Endometrial microvascular endothelial cells (primary cell): ENCODE measurements around the gene PFDN1. TPM values are rescaled to one million over a fixed set of nuclear protein-coding genes. Genes with fewer than 3 reads are reported as not detected.

Experiments used
- in situ Hi-C: cut with HindIII; loops from 2 replicates; pipeline ENCODE4 v1.10.0; 2017; ENCODE audit warnings: low sequenced_read_pairs, low pct_unique_long_range_greater_than_20kb; ENCODE audit errors: inconsistent ontology term
- total RNA-seq: library from RNA; depleted of rRNA; stranded (reverse); fragments of >200 nt; gene quantifications from one replicate; pipeline ENCODE4 v1.2.3, GENCODE V29; 2015; ENCODE audit errors: inconsistent ontology term

Gene PFDN1
- total RNA-seq, 1 donor from 2014 or later = 180 TPM

- in situ Hi-C loops = loop anchor here (25.0 kb wide), 1 partner anchor 224 kb away; the partner anchor contains the start of genes APBB3, SLC35A4 and SRA1
These were observed 35.0 kb upstream of the PFDN1 start for GRCh38 chr5:140337880-140338279.

DNA sequence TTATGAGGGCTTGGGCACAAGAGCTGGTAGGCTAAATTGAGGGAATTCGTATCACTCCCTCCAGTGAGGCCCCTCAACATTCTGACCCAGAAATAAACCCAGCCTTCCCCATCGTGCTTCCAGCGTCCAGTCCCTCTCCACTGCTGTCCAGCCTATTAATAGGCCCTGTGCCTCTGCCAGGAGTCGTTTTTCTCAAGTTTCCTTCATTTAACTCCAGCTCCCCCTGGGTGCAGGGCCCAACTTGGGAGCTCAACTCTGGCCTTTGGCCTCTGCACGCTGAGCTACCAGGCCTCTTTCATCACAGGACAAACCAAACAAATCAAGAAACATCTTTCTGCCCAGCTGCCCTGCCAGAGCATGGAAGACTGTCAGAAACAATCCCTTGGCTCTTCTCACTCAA, 33.5 kb upstream of the PFDN1 start:
- in situ Hi-C loops = loop anchor here (25.0 kb wide), 1 partner anchor 226 kb away; the partner anchor contains the start of genes APBB3, SLC35A4 and SRA1

- in situ Hi-C loops = loop anchor here (25.0 kb wide), 1 partner anchor 231 kb away; the partner anchor contains the start of genes APBB3, SLC35A4 and SRA1
These were observed 28.7 kb upstream of the PFDN1 start for GRCh38 chr5:140331638-140332037.

DNA sequence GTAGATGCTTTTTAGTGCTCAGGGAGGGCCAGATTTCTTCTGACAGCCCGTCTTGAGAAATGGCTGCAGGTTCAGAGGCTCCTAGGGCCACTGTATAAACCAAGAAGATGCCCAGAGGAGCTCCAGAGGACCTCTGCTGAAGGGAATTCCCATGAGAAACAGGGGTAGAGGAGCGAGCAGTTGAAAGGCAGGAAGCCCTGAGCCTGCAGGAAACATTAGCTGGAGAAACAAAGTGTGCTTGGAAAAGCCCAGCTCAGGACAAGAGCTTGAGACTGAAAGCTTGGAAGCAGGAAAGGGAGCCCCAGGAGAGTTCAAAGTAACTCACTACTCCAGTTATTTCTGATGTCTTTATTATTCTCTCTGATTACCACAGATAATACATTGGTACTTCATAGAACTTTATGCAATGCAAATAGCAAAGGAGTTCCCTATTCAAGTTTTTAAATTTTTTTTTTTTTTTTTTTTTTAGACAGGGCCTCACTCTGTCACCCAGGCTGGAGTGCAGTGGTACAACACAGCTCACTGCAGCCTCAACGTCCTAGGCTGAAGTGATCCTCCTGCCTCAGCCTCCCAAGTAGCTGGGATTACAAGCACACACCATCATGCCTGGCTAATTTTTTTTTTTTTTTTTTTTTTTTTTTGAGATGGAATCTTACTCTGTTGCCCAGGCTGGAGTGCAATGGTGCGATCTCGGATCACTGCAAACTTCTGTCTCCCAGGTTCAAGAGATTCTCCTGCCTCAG, 27.0 kb upstream of the PFDN1 start:
- in situ Hi-C loops = loop anchor here (25.0 kb wide), 1 partner anchor 232 kb away; the partner anchor contains the start of genes APBB3, SLC35A4 and SRA1

- in situ Hi-C loops = loop anchor here (25.0 kb wide), 1 partner anchor 234 kb away; the partner anchor contains the start of genes APBB3, SLC35A4 and SRA1
These were observed 25.3 kb upstream of the PFDN1 start for GRCh38 chr5:140328036-140328764.

- in situ Hi-C loops = loop anchor here (25.0 kb wide), 1 partner anchor 235 kb away; the partner anchor contains the start of genes APBB3, SLC35A4 and SRA1
These were observed 24.7 kb upstream of the PFDN1 start for GRCh38 chr5:140327589-140327988.

GRCh38 chr5:140325486-140325885, 22.6 kb upstream of the PFDN1 start:
- in situ Hi-C loops = loop anchor here (25.0 kb wide), 1 partner anchor 237 kb away; the partner anchor contains the start of genes APBB3, SLC35A4 and SRA1

DNA sequence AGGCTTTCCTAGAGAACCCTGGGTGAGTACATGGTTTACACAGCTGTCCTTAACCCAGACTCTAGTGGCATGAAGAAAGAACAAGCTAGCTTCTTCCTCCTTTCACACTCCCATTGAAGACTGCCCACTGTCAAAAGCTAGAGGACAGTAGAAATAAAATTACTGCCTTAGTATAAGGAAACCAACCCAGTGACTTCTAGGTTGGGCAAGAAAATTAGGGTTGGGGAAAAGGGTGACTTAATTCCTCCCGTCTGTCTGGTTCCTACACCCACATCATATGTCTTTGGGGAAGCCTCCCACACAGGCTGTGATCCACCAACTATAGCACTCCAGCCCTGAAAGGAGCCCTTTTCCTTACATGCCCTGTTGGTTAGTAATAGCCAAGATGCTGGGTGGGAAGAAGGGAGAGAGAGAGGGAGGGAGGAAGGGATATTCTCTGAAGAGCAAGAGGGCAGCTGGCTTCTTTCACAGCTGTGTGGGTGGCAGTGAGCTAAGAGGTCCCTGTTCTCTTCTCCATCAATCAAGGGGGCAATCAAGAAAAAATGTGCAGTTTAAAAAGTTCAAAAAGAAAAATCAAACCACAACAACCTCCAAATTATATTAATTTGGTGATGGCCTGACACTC, 21.8 kb upstream of the PFDN1 start:
- in situ Hi-C loops = loop anchor here (25.0 kb wide), 1 partner anchor 238 kb away; the partner anchor contains the start of genes APBB3, SLC35A4 and SRA1

GRCh38 chr5:140324041-140324600, 21.2 kb upstream of the PFDN1 start:
- in situ Hi-C loops = no loop called here

- in situ Hi-C loops = no loop called here
These were observed 20.1 kb upstream of the PFDN1 start for GRCh38 chr5:140322751-140323731.

DNA sequence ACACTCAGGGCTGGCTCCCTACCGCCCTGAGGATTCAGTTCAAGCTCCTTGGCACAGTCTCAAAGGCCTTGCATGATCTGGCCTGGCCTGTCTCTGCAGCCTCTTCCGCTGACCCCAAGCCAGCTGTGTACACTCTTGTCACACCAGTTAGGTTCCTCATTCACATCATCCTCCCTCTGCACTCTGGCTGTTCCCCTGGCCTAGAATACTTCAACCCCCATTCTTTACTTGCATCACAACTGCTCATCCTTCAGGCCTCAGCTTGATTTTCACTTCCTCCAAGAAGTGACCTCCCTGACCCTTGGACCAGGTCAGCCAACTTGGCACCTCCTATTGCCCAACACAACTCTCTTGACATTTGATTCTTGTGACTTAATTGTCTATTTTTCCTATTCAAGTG, 18.9 kb upstream of the PFDN1 start:
- in situ Hi-C loops = no loop called here

- in situ Hi-C loops = no loop called here
These were observed 16.9 kb upstream of the PFDN1 start for GRCh38 chr5:140319833-140320232.

DNA sequence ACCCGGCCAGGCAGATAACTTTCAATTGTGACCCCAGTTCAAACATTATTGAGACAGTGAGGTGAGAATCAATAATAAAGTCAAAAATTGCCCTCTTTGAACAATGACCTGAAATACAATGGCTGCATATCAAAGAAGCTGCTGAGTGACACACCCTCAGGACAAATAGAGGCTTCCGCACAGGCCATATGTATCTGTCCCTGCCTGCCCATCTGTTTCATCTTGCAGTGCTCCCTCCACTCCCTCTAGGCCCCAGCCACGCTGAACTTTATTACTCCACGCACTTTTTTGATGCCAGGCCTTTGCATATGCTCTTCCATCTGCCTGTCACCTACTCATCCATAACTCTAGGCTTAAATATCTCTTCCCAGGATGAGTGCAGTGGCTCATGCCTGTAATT, 15.9 kb upstream of the PFDN1 start:
- in situ Hi-C loops = no loop called here

DNA sequence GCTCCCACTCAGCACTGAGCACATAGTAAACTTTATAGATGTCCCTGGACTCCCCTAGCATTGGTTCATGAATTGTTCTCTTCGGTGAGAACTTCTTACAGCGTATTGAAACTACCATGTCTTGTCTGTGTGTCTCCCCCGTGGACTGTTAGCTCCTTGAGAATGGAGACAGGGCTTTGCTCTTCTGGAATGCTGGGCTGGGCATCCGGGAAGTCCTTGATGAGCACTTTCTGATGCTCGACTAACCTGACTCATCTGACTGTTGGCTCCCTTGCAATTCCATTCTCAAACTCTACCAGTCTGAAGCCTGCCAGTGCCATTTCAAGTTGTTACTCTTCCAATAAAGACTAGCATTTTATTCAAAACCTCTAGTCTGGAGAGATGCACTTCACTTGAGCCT, 15.0 kb upstream of the PFDN1 start:
- in situ Hi-C loops = no loop called here

GRCh38 chr5:140312791-140313189, 9.9 kb upstream of the PFDN1 start:
- in situ Hi-C loops = no loop called here

DNA sequence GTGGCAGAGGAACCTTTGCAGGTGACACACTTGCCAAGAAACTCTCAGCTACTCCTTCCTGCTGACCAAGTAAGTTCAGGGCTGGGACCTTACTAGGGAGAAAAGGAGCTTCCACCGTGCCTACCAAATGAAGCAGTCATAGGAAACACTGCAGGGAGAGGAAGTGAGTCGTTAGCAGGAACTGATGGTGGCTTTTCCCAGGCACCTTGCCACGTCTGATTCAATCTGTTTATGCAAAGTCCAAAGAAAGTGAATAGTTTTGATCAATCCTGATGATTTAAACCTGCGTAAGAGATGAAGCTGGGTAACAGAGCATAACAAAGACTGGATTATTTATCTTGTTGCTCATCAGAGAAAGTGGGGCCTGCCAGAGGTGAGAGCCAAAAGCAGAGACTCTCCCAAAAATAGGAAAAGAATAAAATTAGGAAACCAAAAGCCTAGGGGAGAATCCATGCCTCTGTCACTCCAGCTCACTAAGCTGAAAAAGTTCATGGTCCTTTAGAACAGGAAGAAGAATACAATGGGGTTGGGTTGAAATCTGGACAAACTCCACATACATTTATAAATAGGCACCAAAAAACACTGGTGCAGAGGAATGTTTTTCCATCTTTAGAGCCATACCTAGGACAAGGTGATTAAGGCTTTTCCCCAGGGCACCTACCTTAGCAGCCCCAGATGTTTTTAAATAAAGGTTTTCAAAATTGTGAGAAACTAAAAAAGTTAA, 9.3 kb upstream of the PFDN1 start:
- in situ Hi-C loops = no loop called here

- in situ Hi-C loops = no loop called here
These were observed 8.1 kb upstream of the PFDN1 start for GRCh38 chr5:140311011-140311467.
